GM12878 (cell line): ENCODE data around the gene FTO. TPM values are rescaled to one million over a fixed set of nuclear protein-coding genes. Genes with fewer than 3 reads are reported as not detected.

Source experiments
- ATAC-seq: fragments of 200-7000 bp; cut with Tn5 transposase; 3 replicates; pipeline ENCODE4 v1.9.1; 2020; ENCODE audit warnings: mild to moderate bottlenecking, moderate library complexity
- BruUV-seq: library from RNA; stranded (reverse); fragments of 400-500 nt; replicated peaks from 2 replicates; lab custom pipeline; 2021; lab: Mats Ljungman, UMichigan
- CTCF ChIA-PET: fragments of 300-600 bp; sonication (Branson Sonifier 250); formaldehyde crosslinking; extraction: SDS; loops from one replicate; lab custom pipeline; 2021; ENCODE audit warnings: inconsistent platforms; lab: Yijun Ruan, JAX
- POLR2A ChIA-PET: fragments of 350-600 bp; formaldehyde crosslinking; extraction: SDS; loops from one replicate; lab custom pipeline; 2021; ENCODE audit warnings: inconsistent platforms; lab: Charles Lee
- RAD21 ChIA-PET: fragments of 300-600 bp; sonication (Branson Sonifier 250); formaldehyde crosslinking; loops from one replicate; lab custom pipeline; 2023; ENCODE audit warnings: antibody characterized with exemption; ENCODE audit not compliant: unreplicated experiment; lab: Charles Lee
- SMC1A ChIA-PET: fragments of 300-600 bp; sonication (Branson Sonifier 250); formaldehyde crosslinking; loops from one replicate; lab custom pipeline; 2023; ENCODE audit not compliant: unreplicated experiment, uncharacterized antibody; lab: Charles Lee
- DNase-seq: peaks from one replicate; pipeline ENCODE4 v3.0.0-alpha.2; 2011; ENCODE audit warnings: low read depth, low spot score
- FAIRE-seq: peaks from 3 replicates; lab custom pipeline; 2011; peaks lifted over from hg19 to GRCh38; lab: Jason Lieb, UNC
- H2AFZ ChIP-seq: 2 replicates; pipeline ENCODE4 v1.6.0; 2011; ENCODE audit warnings: low read depth, low read length, control low read depth; ENCODE audit not compliant: control insufficient read depth
- H3K27ac ChIP-seq: 2 replicates; pipeline ENCODE4 v1.5.1; 2011; ENCODE audit warnings: control low read depth; ENCODE audit not compliant: control insufficient read depth, insufficient read depth
- H3K27me3 ChIP-seq, 2 experiments: replicated peaks in 1 of 2; 2 replicates each; pipeline versions ENCODE4 v1.6.0 to v1.6.1; 2011; ENCODE audit warnings: low read length in 1 of 2; ENCODE audit not compliant: control insufficient read depth in 2 of 2, insufficient read depth in 2 of 2
- H3K36me3 ChIP-seq, 2 experiments: 2 replicates each; pipeline ENCODE4 v1.5.1; 2011; ENCODE audit warnings: low read length in 1 of 2; ENCODE audit not compliant: control insufficient read depth in 2 of 2, insufficient read depth in 2 of 2
- H3K4me1 ChIP-seq: 2 replicates; pipeline ENCODE4 v1.6.1; 2011; ENCODE audit warnings: mild to moderate bottlenecking, low read length, moderate library complexity, mixed read lengths; ENCODE audit not compliant: control insufficient read depth, insufficient read depth
- H3K4me2 ChIP-seq: 2 replicates; pipeline ENCODE4 v1.6.0; 2011; ENCODE audit warnings: control low read depth; ENCODE audit not compliant: control insufficient read depth, insufficient read depth
- H3K4me3 ChIP-seq: fragments of 200-600 bp; sonication (generic); 2 replicates; pipeline ENCODE4 v1.5.1; 2016
- H3K79me2 ChIP-seq: 2 replicates; pipeline ENCODE4 v1.6.0; 2011; ENCODE audit warnings: low read length; ENCODE audit not compliant: control insufficient read depth, insufficient read depth
- H3K9ac ChIP-seq: 2 replicates; pipeline ENCODE4 v1.8.0; 2011; ENCODE audit warnings: low read length, control low read depth, mixed read lengths; ENCODE audit not compliant: control insufficient read depth, insufficient read depth
- H3K9me3 ChIP-seq: replicated peaks from 3 replicates; pipeline ENCODE4 v1.5.1; 2011; ENCODE audit warnings: mild to moderate bottlenecking, low read length; ENCODE audit not compliant: control insufficient read depth, insufficient read depth
- H4K20me1 ChIP-seq: 2 replicates; pipeline ENCODE4 v1.6.0; 2011; ENCODE audit not compliant: control insufficient read depth, insufficient read depth
- IRF5 ChIP-seq: fragments of 450-650 bp; IDR thresholded peaks from 2 replicates; pipeline ENCODE4 v1.6.1; 2017; ENCODE audit warnings: borderline replicate concordance
- KDM1A ChIP-seq: fragments of 200-600 bp; sonication (generic); IDR thresholded peaks from 2 replicates; pipeline ENCODE4 v1.6.1; 2016; ENCODE audit warnings: borderline replicate concordance
- PRDM15 ChIP-seq: fragments of 450-650 bp; formaldehyde crosslinking; IDR thresholded peaks from 2 replicates; pipeline ENCODE4 v1.4.0; 2020; ENCODE audit warnings: mild to moderate bottlenecking, moderate library complexity
- RCOR1 ChIP-seq: conservative IDR thresholded peaks from 2 replicates; pipeline ENCODE4 v1.6.1; 2012; ENCODE audit warnings: low read depth, low read length, improper control_type of control experiment
- STAT1 ChIP-seq: fragments of 450-650 bp; conservative IDR thresholded peaks from 2 replicates; pipeline ENCODE4 v1.6.1; 2014; ENCODE audit warnings: antibody characterized with exemption, mild to moderate bottlenecking
- TAF1 ChIP-seq: IDR thresholded peaks from 2 replicates; pipeline ENCODE4 v1.6.1; 2011; ENCODE audit warnings: mild to moderate bottlenecking, low read depth, low read length, borderline replicate concordance
- TCF3 ChIP-seq: IDR thresholded peaks from 2 replicates; pipeline ENCODE4 v1.6.1; 2012; ENCODE audit warnings: low read depth, mild to moderate bottlenecking, low read length, borderline replicate concordance; ENCODE audit not compliant: insufficient read depth
- TCF7 ChIP-seq: IDR thresholded peaks from 2 replicates; pipeline ENCODE4 v1.6.1; 2014; ENCODE audit warnings: antibody characterized with exemption, borderline replicate concordance
- USF1 ChIP-seq: IDR thresholded peaks from 2 replicates; pipeline ENCODE4 v1.6.1; 2011; ENCODE audit warnings: borderline replicate concordance, low read depth, mild to moderate bottlenecking, moderate library complexity, mixed read lengths, low read length; ENCODE audit not compliant: insufficient read depth; ENCODE audit errors: extremely low read length
- ZBTB40 ChIP-seq: fragments of 450-650 bp; IDR thresholded peaks from 2 replicates; pipeline ENCODE4 v1.6.1; 2016; ENCODE audit warnings: mild to moderate bottlenecking, moderate library complexity, borderline replicate concordance
- ZNF274 ChIP-seq: IDR thresholded peaks from one replicate; pipeline ENCODE4 v1.8.0; 2011; ENCODE audit not compliant: insufficient read length, insufficient read depth
- WGBS: methylation state at CpG from one replicate; pipeline ENCODE4 v1.1.6; 2016; ENCODE audit warnings: low lambda C conversion rate; ENCODE audit not compliant: insufficient replicate concordance, insufficient coverage; ENCODE audit errors: missing lambda C conversion rate; 5-methylcytosine and 5-hydroxymethylcytosine counted together
- in situ Hi-C: fragments of 300-500 bp; cut with MboI; formaldehyde crosslinking; loops from 9 replicates; pipeline ENCODE4 v1.14.3; 2018; ENCODE audit warnings: mixed read lengths
- intact Hi-C: fragments of 100-400 bp; cut with micrococcal nuclease; formaldehyde crosslinking; loops from one replicate; pipeline ENCODE4 v1.14.2; 2022; ENCODE audit not compliant: unreplicated experiment
- polyA plus RNA-seq, 11 experiments: library from polyadenylated mRNA; depleted of rRNA in 4 of 11; unstranded in 6 of 11; stranded (reverse) in 5 of 11; fragments of >200 nt; fragmentation: Nextera tagmentation in 4 of 11; fragmentation: Illumina TruSeq in 1 of 11; extraction: Ambion mirVana in 4 of 11; extraction: Trizol in 1 of 11; gene quantifications; 1 replicate in 1 of 11; 2 replicates in 10 of 11; pipeline versions ENCODE4 v1.2.1 to v1.2.3, GENCODE V29; 2011 to 2016; ENCODE audit warnings: inconsistent platforms in 2 of 11, missing spikeins in 2 of 11, low read depth in 1 of 11
- total RNA-seq, 4 experiments: library from RNA; depleted of rRNA in 3 of 4; stranded (reverse); fragments of >200 nt in 3 of 4; fragmentation: Illumina TruSeq in 1 of 4; extraction: Trizol in 1 of 4; gene quantifications; 2 replicates each; pipeline versions ENCODE4 v1.2.1 to v1.2.3, GENCODE V29; 2013 to 2021

Gene FTO
- total and polyA plus RNA-seq, 10 of the 15 experiments (the other 5 are each of a cell fraction or from before 2014, with no cell fraction given): 20.1 to 55.0 (median 47.0) TPM

GRCh38 chr16:53948734-53949430, 244.9 kb downstream of the FTO start:
- no peak for DNase-seq
- no peak for TF ChIP-seq TAF1
- no peak for TF ChIP-seq USF1
- TF ChIP-seq STAT1: no peak
- no peak for TF ChIP-seq IRF5
- TF ChIP-seq TCF3: no peak
- TF ChIP-seq ZNF274: no peak
- no peak for TF ChIP-seq ZBTB40
- TF ChIP-seq TCF7: no peak
- TF ChIP-seq PRDM15 (CRISPR knock-in tag): no peak
- TF ChIP-seq RCOR1: no peak
- TF ChIP-seq KDM1A: no peak

More at GRCh38 chr16:53948734-53949430, 244.9 kb downstream of the FTO start:
- H3K27me3 ChIP-seq: no peaks in the 10 kb centered on the region
- no peak overlapping the region for H3K4me3 ChIP-seq
- BruUV-seq: no TSS peak
- no peaks in the 10 kb centered on the region for H3K9me3 ChIP-seq
- no peaks in the 10 kb centered on the region for H4K20me1 ChIP-seq
- 100% methylated on average over 3 of the region's 3 CpGs for WGBS
- intact Hi-C loops: loop anchor here (5.0 kb wide), 2 partner anchors 328 to 1308 kb away; no protein-coding TSS in a partner anchor
- no peak overlapping the region for H3K9ac ChIP-seq
- FAIRE-seq: no peak
- peaks cover 12% of the 10 kb centered on the region for H3K4me1 ChIP-seq
- ChIA-PET SMC1A (interaction anchor here (1.0 to 1.5 kb wide), 5 partner anchors 10 to 1309 kb away, joined by 3 to 5 read pairs (median 4); no protein-coding TSS in a partner anchor), CTCF (interaction anchor here (0.8 kb wide), 1 partner anchor 12 kb away, joined by 4 read pairs; no protein-coding TSS in a partner anchor), RAD21 (interaction anchor here (0.8 to 1.2 kb wide), 3 partner anchors 172 to 1511 kb away, joined by 3 to 4 read pairs (median 3); no protein-coding TSS in a partner anchor), POLR2A (no interaction called here)
- H3K4me2 ChIP-seq: no peak overlapping the region
- ATAC-seq: no peak
- in situ Hi-C loops: no loop called here
- no peaks in the 10 kb centered on the region for H3K79me2 ChIP-seq
- no peak overlapping the region for H2AFZ ChIP-seq
- H3K27ac ChIP-seq: no peak overlapping the region
- no peaks in the 10 kb centered on the region for H3K36me3 ChIP-seq
